RWPE1 (cell line): Measurements from ENCODE around the gene MIA3.

ENCODE experiments used
- CTCF ChIA-PET: fragments of 350-600 bp; sonication (Branson Sonifier 250); formaldehyde crosslinking; extraction: SDS; loops from one replicate; lab custom pipeline; 2021; lab: Yijun Ruan, JAX
- POLR2A ChIA-PET: fragments of 400-600 bp; formaldehyde crosslinking; extraction: SDS; loops from one replicate; lab custom pipeline; 2020; ENCODE audit warnings: antibody characterized with exemption; ENCODE audit not compliant: low non-redundant PET; lab: Yijun Ruan, JAX
- DNase-seq: peaks from one replicate; pipeline ENCODE4 v3.0.0; 2012; ENCODE audit warnings: low spot score
- H3K27ac ChIP-seq: fragments of 450-650 bp; 2 replicates; pipeline ENCODE4 v1.5.1; 2017
- TF ChIP-seq, protein P1 (sequence below): fragments of 450-650 bp; conservative IDR thresholded peaks from 2 replicates; pipeline ENCODE4 v1.5.1; 2017; ENCODE audit warnings: low read depth, mild to moderate bottlenecking

Gene MIA3

DNA sequence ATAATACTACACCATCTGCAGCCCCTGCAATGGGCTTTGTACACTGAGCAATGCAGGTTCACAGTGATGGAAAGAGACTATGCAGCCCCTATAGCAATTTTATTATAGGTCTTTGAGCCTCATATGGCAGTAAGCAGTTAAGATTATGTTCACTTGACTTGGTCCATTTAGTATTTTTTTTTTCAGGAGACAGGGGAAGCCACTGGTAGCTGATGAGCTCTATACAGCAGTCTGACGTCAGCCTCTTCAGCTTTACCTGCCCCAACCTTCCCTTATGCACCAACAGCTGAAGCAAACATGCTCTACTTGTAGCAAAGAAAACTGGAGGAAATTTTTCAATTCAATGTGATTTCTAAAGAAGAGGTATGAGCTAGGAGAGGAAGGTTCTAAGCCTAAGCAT lies 62.2 kb downstream of the MIA3 start:
- CTCF ChIA-PET: no interaction called here
- POLR2A ChIA-PET: no interaction called here
- DNase-seq: no peak
- TF ChIP-seq, protein P1, sequence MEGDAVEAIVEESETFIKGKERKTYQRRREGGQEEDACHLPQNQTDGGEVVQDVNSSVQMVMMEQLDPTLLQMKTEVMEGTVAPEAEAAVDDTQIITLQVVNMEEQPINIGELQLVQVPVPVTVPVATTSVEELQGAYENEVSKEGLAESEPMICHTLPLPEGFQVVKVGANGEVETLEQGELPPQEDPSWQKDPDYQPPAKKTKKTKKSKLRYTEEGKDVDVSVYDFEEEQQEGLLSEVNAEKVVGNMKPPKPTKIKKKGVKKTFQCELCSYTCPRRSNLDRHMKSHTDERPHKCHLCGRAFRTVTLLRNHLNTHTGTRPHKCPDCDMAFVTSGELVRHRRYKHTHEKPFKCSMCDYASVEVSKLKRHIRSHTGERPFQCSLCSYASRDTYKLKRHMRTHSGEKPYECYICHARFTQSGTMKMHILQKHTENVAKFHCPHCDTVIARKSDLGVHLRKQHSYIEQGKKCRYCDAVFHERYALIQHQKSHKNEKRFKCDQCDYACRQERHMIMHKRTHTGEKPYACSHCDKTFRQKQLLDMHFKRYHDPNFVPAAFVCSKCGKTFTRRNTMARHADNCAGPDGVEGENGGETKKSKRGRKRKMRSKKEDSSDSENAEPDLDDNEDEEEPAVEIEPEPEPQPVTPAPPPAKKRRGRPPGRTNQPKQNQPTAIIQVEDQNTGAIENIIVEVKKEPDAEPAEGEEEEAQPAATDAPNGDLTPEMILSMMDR: no peak
- no peak overlapping the region for H3K27ac ChIP-seq

DNA sequence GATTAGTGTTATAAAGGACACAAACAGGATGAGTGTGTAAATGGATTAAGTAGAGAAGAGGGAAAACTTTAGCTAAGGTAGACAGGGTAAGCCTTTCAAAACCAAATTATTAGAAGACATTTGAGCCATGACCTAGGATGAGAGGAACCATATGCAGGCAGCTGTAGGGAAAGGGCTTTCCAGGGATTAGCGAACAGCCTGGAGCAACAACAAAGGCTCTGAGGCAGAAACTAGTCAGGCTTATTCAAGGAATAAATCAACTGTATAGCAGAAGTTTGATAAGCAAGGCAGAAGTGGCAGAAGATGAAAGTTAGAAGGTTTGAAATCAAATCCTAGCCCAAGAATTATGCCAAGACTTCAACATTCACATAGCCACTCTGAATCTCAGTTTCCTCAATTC lies 73.1 kb downstream of the MIA3 start:
- CTCF ChIA-PET: no interaction called here
- H3K27ac ChIP-seq: no peak overlapping the region
- POLR2A ChIA-PET: interaction anchor here (0.7 kb wide), 1 partner anchor 7 kb away, joined by 3 read pairs; no protein-coding TSS in a partner anchor
- TF ChIP-seq, protein P1: no peak
- no peak for DNase-seq

DNA sequence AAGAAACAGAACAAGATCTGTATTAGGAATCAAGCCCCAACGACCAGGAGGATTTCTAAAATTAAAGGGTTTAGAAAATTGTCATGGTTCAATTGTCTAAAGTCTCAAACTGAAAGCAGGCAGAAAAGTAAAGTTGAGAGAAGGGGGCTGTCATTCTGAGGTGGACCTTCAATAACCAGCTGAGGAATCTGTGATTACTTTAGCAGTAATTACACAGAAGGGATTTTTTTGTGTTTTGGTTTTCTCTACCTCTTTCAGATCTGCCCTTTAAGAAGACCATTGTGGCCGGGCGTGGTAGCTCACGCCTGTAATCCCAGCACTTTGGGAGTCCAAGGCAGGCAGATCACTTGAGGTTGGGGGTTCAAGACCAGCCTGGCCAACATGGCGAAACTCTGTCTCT lies 77.0 kb downstream of the MIA3 start:
- ChIA-PET POLR2A (no interaction called here), CTCF (no interaction called here)
- no peak for DNase-seq
- no peak overlapping the region for H3K27ac ChIP-seq
- TF ChIP-seq, protein P1: no peak

DNA sequence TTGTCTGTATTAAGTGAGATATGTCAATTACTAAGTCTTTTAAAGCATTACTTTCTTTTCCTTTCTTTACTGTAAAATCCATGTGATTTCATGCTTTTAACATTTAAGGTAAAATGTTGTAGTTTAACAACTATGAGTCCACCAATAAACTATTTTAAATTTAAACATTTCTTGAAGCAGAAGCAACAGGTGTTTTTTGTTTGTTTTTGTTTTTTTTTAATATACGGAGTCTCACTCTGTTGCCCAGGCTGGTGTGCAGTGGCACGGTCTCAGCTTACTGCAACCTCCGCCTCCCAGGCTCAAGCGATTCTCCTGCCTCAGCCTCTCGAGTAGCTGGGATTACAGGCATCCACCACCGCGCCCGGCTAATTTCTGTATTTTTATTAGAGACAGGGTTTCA lies 78.8 kb downstream of the MIA3 start:
- no peak for DNase-seq
- ChIA-PET CTCF (no interaction called here), POLR2A (no interaction called here)
- TF ChIP-seq, protein P1: no peak
- no peak overlapping the region for H3K27ac ChIP-seq

DNA sequence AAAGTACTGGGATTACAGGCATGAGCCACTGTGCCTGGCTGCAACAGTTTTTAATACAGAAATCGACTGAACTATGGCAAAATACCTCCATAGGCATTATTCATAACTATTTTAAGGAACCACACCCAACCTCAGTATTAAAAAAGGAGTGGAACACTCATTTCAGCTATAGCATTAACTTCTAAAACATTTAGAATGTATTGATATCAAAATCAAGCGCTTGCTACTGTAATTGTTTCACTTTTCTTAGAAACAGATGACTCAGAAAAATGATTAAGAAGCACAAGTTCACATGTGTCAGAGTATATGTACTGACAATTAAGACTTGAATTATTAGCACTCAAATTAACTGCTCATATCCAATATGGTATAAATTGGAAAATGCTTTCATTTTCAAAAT lies 79.3 kb downstream of the MIA3 start:
- TF ChIP-seq, protein P1: no peak

DNA sequence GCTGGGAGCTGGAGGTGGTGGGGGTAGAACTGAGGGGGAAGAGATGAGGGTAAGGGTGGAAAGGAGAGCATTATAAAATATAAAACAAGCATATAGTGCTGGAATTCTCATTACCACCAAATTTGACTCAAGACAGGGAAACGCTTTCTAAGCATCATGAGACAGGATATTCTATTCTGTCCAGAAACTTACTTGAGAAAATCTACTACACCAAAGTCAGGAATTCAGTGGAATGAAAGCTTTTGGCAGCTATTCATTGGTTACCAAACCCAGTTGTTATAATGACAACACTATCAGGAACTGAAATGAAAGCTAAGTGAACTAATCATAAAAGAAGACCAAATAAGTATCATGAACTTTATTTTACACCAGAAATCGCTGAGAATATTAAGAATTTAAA lies 79.9 kb downstream of the MIA3 start:
- TF ChIP-seq, protein P1: no peak
- POLR2A ChIA-PET: interaction anchor here (0.6 kb wide), 1 partner anchor 7 kb away, joined by 3 read pairs; no protein-coding TSS in a partner anchor

More for the DNA sequence above, 79.3 kb downstream of the MIA3 start:
- POLR2A ChIA-PET: no interaction called here
- H3K27ac ChIP-seq: no peak overlapping the region
- no peak for DNase-seq
- CTCF ChIA-PET: no interaction called here

More for the DNA sequence above, 79.9 kb downstream of the MIA3 start:
- CTCF ChIA-PET: no interaction called here
- H3K27ac ChIP-seq: no peak overlapping the region
- no peak for DNase-seq
